Measurements from ENCODE around the gene WIPF2.
"Not testable (repeated sequence)": the region's sequence is repeated elsewhere in the genome, so short reads cannot be mapped to it uniquely, and the experiment has no call there.

Gene WIPF2

DNA sequence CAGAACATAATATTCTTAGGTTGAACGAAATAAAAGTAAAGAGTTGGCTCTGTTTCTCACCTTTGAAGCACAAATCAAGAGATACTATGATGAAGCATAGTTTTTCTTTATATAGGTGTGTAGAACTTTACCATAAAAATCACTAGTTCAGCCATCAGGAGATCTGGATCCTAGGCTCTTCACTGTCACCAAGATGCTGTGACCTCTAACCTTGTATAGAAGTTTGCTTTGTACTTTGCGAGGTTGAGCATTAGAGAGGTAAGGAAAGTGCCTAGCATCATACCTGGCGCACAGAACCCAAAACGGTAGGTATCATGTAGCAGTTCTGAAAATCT, 68.0 kb downstream of the WIPF2 start:
- DNase-seq (ENCODE audit: low read depth, low spot score): no peak
- peak overlapping the region; percentile 53 for H3K4me3 ChIP-seq (ENCODE audit: low read length)

GRCh38 chr17:40287494-40288369, 68.6 kb downstream of the WIPF2 start, which contains the start of gene CDC6:
TSS of gene CDC6 (plus strand) at chr17:40287879. CDS start at chr17:40289421, 1,542 bp downstream.
- peak within 1 kb of the TSS; percentile 70 for H3K4me3 ChIP-seq (ENCODE audit: low read length)
- peak; percentile 99 for DNase-seq (ENCODE audit: low read depth, low spot score)

- no peak overlapping the region for H3K4me3 ChIP-seq (ENCODE audit: low read length)
- no peak for DNase-seq (ENCODE audit: low read depth, low spot score)
Observed at GRCh38 chr17:40290629-40291280, 71.7 kb downstream of the WIPF2 start.

DNA sequence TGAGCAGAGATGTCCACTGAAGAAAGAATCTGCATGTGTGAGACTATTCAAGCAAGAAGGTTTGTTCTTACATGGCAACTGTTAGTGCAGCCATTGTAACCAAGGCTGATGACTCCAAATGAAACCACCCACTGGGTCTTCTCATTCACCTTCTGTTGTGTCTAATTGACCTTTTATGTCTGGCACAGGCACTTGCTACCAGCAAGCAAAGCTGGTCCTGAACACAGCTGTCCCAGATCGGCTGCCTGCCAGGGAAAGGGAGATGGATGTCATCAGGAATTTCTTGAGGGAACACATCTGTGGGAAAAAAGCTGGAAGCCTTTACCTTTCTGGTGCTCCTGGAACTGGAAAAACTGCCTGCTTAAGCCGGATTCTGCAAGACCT, 72.2 kb downstream of the WIPF2 start:
- no peak overlapping the region for H3K4me3 ChIP-seq (ENCODE audit: low read length)
- DNase-seq (ENCODE audit: low read depth, low spot score): no peak

DNA sequence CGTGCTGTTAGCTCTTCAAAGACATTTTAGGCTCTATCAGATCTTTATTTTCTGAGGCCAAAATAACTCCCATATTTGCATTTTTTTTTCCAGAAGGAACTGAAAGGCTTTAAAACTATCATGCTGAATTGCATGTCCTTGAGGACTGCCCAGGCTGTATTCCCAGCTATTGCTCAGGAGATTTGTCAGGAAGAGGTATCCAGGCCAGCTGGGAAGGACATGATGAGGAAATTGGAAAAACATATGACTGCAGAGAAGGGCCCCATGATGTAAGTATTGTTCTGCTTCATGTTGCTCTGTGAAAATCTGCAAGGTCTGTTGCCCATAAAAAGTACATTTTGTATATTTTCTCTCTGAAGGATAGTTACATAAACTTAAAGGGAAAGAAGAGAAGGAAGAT, 74.3 kb downstream of the WIPF2 start:
- no peak overlapping the region for H3K4me3 ChIP-seq (ENCODE audit: low read length)
- DNase-seq (ENCODE audit: low read depth, low spot score): no peak

- H3K4me3 ChIP-seq (ENCODE audit: low read length): no peak overlapping the region
- no peak for DNase-seq (ENCODE audit: low read depth, low spot score)
Observed at GRCh38 chr17:40295488-40296436, 76.7 kb downstream of the WIPF2 start.

GRCh38 chr17:40297511-40297910, 78.4 kb downstream of the WIPF2 start:
- DNase-seq (ENCODE audit: low read depth, low spot score): no peak
- no peak overlapping the region for H3K4me3 ChIP-seq (ENCODE audit: low read length)

GRCh38 chr17:40298726-40299125, 79.6 kb downstream of the WIPF2 start:
- DNase-seq (ENCODE audit: low read depth, low spot score): no peak
- H3K4me3 ChIP-seq (ENCODE audit: low read length): no peak overlapping the region

DNA sequence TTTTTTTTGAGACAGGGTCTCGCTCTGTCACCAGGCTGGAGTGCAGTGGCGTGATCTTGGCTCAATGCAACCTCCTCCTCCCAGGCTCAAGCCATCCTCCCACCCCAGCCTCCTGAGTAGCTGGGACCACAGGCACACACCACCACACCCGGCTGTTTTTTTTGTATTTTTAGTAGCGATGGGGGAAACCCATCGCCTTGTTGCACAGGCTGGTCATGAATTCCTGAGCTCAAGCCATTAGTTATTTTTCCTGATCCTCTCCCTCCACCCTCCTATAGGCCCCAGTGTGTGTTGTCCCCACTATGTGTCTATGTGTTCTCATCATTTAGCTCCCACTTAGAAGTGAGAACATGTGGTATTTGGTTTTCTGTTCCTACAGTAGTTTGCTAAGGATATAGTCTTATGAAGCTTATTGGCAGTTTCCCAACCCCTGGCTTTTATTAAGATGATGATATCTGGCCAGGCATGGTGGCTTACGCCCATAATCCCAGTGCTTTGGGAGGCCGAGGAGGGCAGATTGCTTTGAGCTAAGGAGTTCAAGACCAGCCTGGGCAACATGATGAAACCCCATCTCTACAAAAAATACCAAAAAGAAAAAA, 80.2 kb downstream of the WIPF2 start:
- H3K4me3 ChIP-seq (ENCODE audit: low read length); DNase-seq (ENCODE audit: low read depth, low spot score): not testable (repeated sequence)

DNA sequence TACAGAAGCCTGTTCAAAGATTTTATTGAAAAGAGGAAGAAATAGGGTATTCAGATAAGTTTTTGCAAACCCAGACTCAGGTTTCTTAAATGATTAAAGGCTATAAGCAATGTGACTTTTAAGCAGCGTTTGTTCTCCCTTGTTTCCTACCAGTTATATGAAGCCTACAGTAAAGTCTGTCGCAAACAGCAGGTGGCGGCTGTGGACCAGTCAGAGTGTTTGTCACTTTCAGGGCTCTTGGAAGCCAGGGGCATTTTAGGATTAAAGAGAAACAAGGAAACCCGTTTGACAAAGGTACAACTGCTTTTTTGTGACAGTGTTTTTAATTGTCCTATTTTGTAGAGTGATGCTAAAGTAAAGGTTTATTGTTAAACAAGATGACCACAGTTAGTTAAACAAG, 82.2 kb downstream of the WIPF2 start:
- no peak overlapping the region for H3K4me3 ChIP-seq (ENCODE audit: low read length)
- no peak for DNase-seq (ENCODE audit: low read depth, low spot score)

DNA sequence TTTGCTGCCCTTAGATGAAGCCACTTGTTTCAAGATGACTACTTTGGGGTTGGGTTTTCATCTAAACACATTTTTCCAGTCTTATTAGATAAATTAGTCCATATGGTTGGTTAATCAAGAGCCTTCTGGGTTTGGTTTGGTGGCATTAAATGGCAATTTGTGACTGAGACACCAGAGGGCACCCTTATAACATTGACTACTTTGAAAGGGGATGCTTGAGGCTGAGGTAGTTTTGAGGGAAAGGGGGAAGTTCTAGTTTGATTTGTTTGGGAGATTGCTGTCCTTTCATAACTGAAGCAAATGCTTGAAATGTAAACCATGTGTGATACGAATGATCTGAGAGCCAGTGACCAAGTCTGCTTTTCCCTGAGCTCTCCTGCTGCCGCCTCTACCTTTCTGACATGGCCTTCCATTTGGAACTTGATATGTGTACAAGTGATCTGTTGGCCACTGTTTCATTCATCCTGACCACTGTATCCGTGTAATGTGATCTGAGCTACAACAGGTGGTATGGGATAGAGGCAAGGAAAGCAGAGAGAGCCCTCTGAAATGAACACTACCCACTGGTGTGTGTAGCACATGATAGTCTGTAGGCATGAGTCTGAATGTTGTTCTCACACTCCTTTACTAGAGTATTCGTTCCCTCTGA, 84.0 kb downstream of the WIPF2 start:
- DNase-seq (ENCODE audit: low read depth, low spot score): no peak
- no peak overlapping the region for H3K4me3 ChIP-seq (ENCODE audit: low read length)

DNA sequence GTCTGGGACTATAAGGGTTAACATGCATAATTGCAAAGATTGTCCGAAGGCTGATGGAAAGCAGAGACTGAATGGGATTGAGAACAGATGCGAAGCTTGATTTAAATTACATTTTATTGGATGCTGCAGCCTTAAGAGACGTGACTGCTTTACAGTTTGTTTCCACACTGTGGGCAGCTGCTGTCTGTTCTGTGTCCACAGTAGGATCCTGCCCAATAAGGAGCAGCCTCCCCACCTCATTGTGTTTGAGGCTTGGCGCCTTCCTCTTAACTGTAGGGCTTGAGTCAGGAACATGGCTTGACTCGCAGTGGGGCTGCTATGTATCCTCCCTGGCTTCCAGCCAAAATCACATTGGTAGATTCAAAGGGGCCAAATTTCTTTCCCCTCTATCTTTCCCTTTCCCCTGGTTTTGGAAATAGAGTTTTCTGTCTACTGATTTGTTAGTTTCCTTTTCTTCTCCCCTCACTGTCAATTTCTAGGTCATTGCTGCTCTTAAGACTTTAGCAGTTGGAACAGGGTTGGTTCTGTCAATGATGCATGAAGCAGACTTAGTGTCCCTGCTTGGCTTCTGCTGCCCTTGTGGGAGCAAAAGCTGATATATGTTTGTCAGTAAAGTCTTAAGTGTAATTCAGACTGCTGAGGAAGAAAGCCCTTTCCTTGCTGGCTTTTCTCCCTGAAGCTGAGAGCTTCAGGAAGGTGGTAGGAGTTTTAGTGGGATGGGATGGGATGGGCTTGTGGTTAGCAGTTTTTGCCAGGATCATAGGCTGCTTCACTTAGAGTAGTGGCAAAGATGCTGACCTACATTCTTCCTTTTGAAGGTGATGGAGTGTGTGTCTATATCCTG, 84.8 kb downstream of the WIPF2 start:
- no peak for DNase-seq (ENCODE audit: low read depth, low spot score)
- H3K4me3 ChIP-seq (ENCODE audit: low read length): no peak overlapping the region

GRCh38 chr17:40304552-40304863, 85.4 kb downstream of the WIPF2 start:
- not testable (repeated sequence) for H3K4me3 ChIP-seq (ENCODE audit: low read length); DNase-seq (ENCODE audit: low read depth, low spot score)

DNA sequence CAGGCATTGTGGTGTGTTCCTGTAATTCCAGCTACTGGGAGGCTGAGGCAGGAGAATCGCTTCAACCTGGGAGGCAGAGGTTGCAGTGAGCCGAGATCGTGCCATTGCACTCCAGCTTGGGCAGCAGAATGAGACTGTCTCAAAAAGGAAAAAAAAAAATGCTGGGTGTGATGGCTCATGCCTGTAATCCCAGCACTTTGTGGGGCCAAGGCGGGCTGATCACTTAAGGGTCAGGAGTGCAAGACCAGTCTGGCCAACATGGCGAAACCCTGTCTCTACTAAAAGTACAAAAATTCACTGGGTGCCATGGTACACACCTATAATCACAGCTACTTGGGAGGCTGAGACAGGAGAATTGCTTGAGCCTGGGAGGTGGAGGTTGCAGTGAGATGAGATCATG, 85.8 kb downstream of the WIPF2 start:
- DNase-seq (ENCODE audit: low read depth, low spot score); H3K4me3 ChIP-seq (ENCODE audit: low read length): not testable (repeated sequence)

- no peak overlapping the region for H3K4me3 ChIP-seq (ENCODE audit: low read length)
- DNase-seq (ENCODE audit: low read depth, low spot score): no peak
Observed at GRCh38 chr17:40306395-40306794, 87.3 kb downstream of the WIPF2 start.

GRCh38 chr17:40307001-40307730, 88.1 kb downstream of the WIPF2 start:
- H3K4me3 ChIP-seq (ENCODE audit: low read length): no peak overlapping the region
- DNase-seq (ENCODE audit: low read depth, low spot score): no peak

DNA sequence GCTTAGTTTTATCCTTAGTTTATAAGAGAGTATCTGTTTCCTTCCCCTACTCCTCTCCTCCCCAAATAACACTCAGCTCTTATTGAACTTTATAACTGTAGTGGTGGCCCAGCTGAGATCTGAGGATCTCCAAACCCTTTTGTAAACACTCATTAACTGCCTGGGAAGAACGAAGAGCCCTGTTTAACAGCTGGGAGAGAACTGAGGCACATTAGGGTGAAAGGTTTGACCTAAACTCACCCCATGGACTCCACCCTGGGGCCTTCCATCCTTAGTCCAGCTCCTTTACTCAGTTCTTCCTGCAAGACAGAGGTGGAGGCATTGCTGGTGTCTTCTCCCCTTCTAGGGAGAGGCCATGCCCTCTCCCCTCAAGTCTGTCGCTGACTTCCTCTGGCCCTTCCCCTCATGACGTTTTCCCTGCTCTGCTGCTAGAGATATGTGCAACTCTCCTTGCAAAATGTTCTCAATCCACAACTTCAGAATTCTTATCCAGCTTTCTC, 88.7 kb downstream of the WIPF2 start:
- H3K4me3 ChIP-seq (ENCODE audit: low read length): no peak overlapping the region
- no peak for DNase-seq (ENCODE audit: low read depth, low spot score)

Data from Jurkat, Clone E6-1 (cell line).